NCI-H69 (cell line): Measurements from ENCODE around the gene GNAO1.
A peak's percentile ranks its signal among the peaks of the same experiment; 100 is the strongest.

Experiments
- DNase-seq: peaks from one replicate; lab custom pipeline; 2025; lab: John Stamatoyannopoulos, UW

The GNAO1 gene

DNA sequence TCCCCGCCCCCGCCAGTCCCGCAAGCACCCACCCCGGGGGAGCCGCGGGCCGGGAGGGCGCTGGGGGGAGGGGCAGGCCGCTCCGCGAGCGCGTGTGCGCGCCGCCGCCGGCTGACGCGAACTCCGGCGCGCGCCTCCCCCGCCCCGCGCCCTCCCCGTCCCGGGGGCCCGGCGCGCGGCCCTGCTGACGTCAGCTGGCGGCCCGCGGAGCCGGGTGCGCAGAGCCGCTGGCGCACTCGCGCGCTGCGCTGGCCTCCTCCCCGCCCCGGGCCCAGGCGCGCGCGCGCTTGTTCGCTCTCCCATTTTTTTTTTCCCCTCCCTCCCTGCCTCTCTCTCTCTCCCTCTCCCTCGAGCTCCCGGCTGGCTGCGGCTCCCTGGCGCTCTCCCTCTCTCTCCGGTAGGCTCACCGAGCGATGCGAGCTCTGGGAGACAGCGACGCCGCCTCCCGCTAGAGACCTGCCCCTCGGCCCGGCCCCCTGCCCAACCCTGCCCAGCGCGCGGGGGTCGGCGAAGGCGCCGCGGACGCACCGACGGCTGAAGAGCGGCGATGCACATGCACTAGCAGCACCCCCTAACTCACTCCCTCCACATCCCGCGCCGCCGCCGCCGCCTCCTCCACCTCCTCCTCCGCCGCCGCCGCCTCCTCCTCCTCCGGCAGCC is at the start of gene GNAO1:
TSS of gene GNAO1 (plus strand) at position 334 of the 660 bp plus-strand sequence. CDS start 747 bp downstream, outside the sequence.
- DNase-seq, result peak; percentile 90

DNA sequence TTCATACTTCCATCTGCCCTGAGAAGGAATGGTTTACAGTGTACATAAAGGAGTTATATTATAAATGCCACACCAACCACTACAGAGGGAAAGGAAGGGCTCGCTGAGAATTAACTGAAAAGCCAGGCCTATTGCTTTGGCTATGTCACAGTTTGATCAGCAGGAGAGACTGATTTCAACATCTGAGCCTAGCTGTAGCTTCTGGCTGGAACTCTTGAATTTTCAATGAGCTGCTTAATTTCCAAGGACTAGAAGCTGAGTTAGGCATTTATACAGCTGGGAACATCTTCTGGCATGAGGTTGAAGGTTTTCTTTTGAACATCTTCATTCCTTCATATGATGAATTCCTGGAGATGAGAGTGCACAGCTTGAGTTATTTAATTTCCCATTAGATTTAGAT is 47.6 kb upstream of the GNAO1 start:
- DNase-seq, result no peak

DNA sequence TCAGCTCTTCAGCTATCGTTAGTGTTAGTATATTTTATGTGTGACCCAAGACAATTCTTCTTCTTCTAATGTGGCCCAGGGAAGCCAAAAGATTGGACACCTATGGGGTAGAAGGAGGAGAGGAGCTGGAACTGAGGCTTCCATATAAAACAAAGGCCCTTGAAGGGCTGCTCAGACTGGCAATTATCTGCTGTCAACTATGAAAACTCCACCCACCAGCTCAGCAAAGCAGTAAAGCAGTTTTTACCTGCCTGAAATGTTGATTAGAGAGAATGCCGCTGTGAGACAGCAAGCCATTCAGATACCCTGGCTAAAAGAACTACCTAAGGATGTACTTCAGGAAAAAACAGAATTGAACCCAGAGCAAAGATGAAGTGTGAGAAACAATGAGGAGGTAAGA is 45.9 kb upstream of the GNAO1 start:
- peak; percentile 72 for DNase-seq

DNA sequence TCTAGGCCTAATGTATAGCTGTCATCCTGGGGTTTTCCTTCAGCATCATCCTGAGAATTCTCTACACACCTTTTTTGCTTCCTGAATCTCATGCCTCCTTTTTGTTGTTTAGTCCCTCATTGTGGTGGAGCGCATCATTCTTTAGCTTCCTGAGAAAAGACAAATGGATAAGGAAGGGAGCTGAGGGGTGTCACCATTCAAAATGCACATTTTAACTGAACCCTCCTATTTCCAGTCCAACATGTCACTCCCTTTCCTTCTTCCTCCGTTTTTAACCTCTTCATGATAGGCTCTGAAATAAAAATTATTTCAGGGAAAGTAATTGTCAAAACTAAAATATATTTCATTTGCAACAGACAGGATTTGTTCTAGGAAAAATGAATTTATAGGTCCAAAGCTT is 39.7 kb upstream of the GNAO1 start:
- DNase-seq, result no peak

DNA sequence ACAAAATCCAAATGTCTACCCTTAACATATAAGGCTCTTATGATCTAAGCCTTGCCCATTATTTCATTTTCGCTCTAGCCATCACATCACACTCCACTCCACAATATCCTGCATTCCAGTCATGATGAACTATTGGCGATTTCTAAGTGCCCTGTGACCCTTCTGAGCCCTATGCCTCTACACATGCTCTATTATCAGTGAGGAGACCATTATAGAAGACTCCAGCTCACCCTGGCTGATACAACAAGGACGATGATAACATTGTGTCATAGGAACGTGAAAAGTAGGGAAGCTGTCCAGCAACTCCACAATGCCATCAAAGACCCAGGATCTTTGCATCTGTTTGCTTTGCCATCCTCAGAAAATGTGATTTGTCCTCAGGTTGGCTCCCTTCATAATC is 29.6 kb upstream of the GNAO1 start:
- DNase-seq, result no peak

DNA sequence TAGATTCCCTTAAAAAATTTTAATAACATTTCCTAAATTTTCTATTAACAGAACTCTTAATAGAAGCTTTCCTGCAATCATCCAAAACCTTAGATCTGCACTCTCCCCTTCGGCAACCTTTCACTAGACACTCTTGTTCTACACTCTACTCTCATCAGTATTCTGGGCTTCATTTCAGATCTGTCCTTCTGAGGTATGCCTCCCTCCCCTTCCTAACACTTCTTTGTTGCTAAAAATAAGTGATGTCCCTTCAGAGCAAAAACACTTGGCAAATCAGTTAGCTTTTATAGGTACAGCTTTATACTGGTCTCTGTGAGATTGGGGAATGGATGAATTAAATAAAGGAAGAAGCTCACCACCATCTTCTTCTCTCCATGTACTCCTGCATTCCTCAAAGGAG is 28.2 kb upstream of the GNAO1 start:
- no peak for DNase-seq

DNA sequence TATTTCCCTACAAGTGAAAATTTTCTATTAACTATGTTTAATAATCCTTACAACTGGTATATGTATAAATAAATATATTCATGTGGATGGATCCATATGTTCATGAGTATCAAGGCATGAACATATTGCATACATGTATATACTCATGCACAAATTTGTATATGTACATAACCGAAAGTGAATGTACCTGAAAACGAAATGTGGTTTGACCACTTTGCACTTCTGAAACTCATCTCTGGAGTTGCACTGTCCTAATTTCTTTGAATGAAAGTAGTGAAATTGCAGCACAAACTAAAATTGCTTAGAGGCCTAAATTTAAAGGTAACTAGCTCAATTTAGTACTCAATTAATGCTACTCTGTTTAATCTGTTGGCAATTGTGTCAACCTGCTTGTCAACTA is 27.4 kb upstream of the GNAO1 start:
- DNase-seq, result no peak

DNA sequence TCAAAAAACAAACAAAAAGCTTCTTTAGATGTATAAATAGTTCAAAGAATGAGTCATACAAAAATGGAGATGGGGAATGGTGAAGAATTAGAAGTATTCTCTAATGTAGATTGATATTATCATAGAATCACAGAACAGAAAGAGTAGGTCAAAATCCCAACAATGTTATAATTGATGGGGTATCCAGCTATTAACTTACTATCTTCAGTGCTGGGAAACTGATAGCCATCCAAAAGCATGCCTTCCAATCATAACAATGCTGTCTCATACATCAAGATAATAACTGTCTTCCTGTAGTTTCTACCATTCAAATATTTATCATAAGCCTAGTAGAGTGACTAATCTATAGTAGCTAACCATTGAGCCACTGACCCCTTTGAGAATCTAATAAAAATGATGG is 26.7 kb upstream of the GNAO1 start:
- no peak for DNase-seq

DNA sequence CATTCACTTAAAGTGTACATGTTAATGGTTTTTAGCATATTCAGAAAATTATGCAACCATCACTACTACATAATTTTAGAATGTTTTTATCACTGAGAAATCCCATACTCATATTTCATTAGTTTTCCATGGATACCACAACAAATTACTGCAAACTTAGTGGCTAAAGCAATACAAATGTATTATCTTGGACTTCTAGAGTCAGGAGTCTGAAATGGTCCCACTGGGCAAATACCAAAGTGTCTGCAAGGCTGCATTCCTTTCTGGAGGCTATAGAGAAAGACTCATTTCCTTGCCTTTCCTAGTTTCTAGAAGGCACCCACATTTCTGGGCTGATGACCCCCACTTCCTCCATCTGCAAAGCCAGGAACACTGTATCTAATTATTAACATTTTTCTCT is 16.9 kb upstream of the GNAO1 start:
- DNase-seq, result no peak

DNA sequence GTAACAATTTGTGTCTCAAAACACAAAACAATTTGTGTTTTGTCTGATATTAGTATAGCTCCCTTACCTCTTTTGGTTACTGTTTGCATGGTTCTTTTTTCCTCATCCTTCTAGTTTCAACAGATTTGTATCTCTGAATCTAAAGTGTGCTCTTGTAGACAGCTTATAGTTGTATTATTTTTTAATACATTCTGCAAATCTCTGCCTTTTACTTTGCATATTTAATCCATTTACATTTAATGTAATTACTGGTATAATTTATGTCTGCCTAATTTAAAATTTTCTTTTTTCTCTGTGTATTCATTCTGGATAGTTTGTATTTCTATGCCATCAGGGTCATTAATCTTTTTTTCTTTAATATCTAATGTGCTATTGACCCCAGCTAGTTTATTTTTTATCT is 9.9 kb upstream of the GNAO1 start:
- DNase-seq, result no peak

DNA sequence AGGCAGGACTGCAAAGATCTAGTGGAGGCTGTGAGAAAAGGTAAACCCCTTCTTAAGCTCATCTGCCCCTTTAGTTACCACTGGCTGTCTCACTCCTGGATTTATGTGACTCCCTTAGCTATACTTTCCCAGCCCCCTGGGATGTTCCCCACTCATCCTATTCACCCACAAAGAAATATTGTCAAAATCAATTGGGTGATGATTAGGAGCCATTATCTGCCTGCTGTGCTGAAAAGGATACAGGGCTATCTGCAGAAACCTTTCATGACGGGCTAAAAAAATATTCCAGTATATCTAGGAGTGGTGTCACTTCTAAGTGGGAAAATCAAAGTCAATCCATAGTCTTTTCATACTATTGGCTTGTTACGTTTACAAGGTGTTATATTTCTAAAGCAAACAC is 8.0 kb upstream of the GNAO1 start:
- DNase-seq, result no peak

DNA sequence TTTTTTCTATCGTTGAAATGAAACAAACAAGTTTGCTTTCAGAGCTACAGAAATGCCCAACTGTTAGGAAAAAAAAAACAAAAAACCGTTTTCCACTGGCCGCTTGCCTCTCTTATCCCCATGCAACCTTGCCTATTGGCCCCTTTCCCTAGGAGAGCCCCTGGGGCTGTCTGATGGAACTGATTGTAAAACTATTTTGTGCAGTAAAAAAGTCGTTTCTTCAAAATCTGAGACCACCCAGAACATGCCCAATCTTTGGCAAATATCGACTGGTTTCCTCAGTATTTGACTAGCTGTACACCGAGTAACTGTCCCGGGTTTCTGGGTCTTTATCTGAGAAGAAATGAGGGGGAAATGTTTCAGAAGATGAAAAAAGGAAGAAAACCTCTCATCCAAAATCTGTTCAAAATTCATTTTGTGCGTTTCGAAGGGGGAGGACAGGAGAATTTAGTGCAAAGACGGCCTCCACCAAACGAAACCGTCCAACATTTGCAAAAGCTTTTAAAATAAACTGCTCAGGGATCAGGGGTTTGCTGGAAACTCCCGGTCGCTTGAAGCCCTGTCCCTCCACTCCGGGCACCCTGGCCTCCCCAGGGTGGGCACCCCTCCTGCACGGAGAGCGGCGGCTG is 1.1 kb upstream of the GNAO1 start:
- DNase-seq, result no peak

DNA sequence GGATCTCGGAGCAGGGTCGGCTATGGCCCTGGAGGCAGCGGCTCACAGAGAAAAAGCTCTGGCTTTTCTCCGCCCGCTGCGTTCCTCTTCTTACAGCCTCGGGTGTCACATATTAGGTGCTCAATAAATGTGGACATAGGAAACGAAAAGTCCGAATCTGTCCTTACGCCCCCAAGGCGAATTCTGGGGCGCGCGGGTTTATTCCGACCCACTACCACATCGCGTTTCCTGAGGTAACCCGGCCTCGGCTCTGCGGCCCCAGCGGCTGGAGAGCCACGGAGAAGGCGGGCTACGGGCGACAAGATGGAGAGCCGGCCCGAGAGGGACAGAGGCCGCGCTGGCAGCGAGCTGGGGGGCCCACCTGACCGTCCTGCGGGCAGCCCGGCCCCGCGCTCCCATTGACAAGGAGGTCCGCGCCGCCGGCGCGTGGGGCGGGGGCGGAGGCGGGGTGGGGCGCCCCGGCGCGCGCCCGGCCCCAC is 573 bp upstream of the GNAO1 start:
- no peak for DNase-seq

DNA sequence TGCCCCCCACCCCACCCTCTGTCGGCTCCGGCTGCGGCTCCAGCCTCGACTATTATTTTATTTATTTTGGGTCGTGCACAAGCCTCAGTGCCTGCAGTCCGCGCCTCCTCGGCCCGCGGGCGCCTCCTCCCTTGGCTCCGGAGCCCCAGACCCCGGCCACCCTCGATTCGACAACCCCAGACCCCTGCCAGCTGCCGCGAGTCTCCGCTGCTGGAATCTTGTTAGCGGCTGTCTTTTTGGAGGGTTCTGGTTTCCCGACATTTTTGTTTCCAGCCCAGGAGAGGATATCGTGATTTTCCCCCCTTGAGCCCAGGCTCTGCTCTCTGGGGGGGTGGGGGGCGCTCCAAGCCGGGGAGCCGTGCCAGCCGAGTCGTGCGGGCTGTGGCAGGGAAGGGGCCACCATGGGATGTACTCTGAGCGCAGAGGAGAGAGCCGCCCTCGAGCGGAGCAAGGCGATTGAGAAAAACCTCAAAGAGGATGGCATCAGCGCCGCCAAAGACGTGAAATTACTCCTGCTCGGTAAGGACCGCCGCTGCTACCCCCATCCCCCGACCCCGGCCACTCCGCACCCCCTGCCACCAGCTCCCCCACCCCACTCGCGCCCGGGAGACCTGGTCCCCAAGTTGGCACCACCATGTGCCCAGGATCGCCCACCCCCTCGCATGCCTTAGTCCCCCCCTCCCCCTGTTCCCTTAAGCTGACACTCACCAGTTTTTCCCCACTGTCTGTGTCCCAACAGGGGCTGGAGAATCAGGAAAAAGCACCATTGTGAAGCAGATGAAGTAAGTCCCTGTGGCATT is 746 bp downstream of the GNAO1 start:
- peak; percentile 59 for DNase-seq

DNA sequence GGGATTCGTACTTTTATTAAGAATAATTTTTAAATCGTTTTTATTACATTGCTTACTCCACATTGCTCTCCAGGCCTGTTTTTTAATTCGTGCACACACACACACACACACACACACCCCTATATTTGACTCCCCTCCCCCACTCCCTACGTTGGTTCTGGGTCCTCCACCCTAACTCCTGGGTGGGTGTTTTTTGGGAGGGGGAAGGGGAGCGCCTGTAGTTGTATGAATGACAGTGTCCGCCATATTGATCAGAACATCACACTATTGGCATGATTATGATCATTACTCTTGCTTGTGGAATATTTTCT is 1.3 kb downstream of the GNAO1 start:
- peak; percentile 51 for DNase-seq

DNA sequence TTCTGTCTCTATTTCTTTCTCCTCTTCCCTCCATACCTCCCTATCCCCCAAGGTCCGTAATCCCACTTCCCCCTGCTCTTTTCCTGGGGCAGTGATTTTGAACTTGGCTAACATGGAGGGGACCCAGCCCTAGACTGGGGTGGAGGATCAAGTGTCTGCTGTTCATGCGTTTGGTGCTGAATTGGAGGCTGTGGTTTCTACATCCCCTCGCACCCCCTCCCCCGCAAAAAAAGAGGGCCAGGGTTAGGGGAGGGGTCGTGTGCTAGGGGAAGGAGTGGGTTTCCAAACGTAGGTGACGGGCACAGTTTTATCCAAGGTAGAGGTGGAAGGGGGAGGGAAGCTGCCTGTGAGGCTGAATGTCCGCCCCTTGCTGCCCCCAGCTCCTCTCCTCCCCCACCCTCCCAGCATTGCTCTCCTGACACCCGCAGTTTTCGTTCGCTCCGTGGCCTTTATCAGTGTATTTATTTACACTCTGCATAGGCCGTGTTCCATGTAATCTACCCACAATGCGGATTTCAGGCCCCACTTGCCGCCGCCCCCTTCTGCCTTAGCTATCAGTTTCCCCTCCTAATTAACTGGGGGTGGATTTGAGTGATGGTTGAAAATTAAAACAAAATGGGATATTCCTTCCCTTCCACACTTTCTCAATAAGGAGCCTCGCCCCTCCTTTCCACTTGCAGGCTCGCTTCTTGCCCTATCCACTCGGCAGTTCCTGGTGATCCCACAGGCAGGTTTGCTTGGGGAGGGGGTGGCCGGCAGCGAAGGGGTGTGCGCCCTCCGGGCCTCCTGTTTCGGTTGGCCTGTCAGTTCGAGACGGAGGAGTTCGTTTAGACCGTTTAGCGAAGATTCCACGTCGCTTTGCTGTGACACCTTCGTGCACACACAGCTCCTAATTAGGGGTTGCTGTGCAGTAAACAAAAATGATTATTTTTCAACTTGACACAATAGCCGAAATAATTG is 2.0 kb downstream of the GNAO1 start:
- DNase-seq, result peak; percentile 55

DNA sequence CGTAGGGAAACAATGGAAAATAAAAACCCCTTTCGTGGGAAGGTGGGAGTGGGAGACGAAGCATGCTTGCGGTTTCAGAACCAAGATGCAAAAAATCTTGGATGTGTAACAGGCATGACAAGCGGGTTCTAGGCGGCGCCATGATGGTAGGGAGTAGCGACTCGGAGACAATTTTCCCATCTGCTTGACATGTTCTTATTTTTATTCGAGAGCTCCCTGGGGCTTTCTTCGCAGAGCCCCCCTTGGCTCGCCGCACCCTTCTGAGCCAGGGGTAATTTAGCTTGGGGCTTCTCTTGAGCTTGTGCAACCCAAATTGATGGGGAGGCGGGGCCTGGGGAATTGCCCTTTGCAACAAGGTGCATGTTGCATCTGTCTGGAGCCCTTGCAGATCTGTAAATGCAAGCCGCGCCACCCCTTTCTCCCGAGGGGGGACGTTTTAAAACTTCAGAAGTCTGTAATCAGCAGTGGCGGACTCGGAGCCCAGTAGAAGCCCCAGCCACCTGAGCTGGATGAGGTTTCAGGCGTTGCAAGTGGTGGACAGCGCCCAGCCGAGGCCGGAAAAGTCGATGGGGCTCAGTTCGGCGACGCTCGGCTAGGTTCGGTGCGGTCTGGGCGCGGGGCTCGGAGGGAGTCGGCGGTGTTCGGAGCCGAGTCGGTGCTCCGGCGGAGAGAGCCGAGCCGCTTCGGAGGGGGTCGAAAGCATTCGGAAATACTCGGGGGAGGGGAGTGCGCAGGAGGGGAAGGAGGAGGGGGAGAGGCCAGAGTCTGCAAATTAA is 2.9 kb downstream of the GNAO1 start:
- peak; percentile 89 for DNase-seq

DNA sequence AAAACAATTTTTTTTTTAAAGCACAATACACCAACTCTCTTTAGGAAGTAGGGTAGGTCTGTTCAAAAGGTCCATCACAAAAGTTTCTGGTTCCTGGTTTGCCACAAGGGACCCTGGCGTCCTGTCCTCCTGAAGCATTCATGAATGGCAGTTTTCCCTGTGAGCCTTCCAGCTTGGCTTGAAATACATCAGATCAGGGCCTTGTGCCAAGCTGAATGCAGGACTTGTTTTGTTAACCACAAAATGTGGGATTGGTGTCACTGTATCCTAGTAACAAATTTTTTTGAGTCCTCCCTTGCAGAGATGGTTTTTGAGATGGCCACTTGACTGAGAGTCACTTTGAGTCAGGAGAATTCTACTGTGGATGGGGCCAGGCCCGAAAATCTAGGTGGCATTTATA is 3.9 kb downstream of the GNAO1 start:
- peak; percentile 54 for DNase-seq

DNA sequence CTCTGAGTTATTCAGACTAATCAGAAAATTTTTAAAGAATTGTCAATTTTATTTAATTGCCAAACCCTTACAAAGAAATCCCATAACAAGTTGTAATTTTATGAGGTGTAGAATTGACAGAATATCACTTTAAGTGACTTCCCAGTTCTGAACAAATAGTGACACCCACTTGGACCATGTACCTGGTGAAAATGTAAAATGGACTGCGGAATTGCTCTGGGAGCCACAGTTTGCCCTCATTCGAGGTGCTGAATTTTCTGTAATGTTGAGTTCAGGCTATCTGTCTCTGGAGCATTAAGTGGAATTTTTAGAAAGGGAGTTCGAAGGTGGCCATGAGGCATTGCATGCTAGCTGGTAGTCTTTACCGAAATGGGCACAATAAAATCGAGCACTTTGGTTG is 5.1 kb downstream of the GNAO1 start:
- DNase-seq, result no peak

DNA sequence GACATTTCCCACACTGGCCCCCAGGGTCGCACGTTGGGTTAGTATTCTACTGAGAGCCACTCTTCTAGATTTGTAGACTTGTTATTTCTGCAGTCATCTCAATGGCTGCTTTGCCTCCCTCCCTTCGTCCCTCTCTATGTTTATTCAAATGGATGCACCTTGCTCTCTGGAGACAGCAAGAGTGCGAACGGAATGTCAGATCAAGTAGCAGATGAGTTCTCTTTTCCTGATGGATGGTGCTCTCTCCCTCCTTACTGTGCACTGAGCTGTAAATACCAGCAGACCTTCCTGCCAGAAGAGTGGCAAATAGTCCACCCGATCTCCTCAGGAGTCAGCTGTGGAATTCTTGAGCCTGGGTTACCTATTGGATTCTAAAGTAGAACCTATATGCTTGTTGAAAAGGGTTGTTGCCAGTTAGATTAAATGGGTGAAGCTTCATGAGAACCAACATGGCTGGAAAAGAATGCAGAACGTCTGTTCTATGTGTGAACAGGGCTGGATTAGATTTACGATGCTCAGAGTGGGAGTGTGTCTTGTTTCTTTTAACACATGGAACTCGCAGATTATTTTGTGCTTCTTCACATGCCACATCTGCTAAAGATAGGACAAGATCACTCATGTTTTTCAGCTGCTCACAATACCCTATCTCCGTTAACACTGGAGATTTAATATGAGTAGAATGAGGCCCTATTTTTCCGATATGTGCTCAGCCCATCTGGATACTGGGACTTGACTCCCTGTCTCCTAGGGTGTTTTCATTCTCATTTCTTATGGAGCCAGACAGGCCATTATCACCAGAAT is 6.1 kb downstream of the GNAO1 start:
- DNase-seq, result no peak
